ENCODE measurements around the gene DLL3. TPM values are rescaled to one million over a fixed set of nuclear protein-coding genes. Genes with fewer than 3 reads are reported as not detected.

The DLL3 gene
- polyA plus RNA-seq, 2 of the 4 experiments (the other 2 are of a cell fraction), result 6.7 to 6.8 TPM

GRCh38 chr19:39470724-39471339, 27.9 kb upstream of the DLL3 start:
- FAIRE-seq, result peak; percentile 63
- Histone ChIP-seq H3K4me3 (no peak overlapping the region), H3K4me2 (no peak overlapping the region), H3K4me1 (peaks cover 26% of the 10 kb centered on the region), H3K9me3 (no peaks in the 10 kb centered on the region), H3K27ac (no peak overlapping the region)
- WGBS (ENCODE audit: missing lambda C conversion rate), result 69% methylated on average over 7 of the region's 7 CpGs
- CTCF ChIA-PET, result interaction anchor here (1.0 to 21.9 kb wide), 13 partner anchors 7 to 202 kb away, joined by 3 to 305 read pairs (median 4); partner anchors contain the start of genes DLL3, EID2, EID2B and SUPT5H
- POLR2A ChIA-PET, result interaction anchor here (1.6 kb wide), 1 partner anchor 35 kb away, joined by 9 read pairs; the partner anchor contains the start of gene RPS16
- ATAC-seq, result no peak
- no peak for TF ChIP-seq FOSL2 (IDR thresholded peaks at IDR 0.05)
- TF ChIP-seq FOSL2 (CRISPR knock-in tag; IDR thresholded peaks at IDR 0.05), result peak; percentile 35; the same call in 1 of the 2 replicates
- 0 out of 2 replicates have a peak, but pooled peaks have one; percentile 15 for TF ChIP-seq MAX (IDR thresholded peaks at IDR 0.05)
- TF ChIP-seq ESRRA (IDR thresholded peaks at IDR 0.05; ENCODE audit: borderline replicate concordance, low read length), result no peak
- TF ChIP-seq ZFP36 (IDR thresholded peaks at IDR 0.05; ENCODE audit: borderline replicate concordance, partially characterized antibody), result peak; percentile 66
- DNase-seq (ENCODE audit: low read depth in 1 of 2, low spot score in 1 of 2), result no peak

- ATAC-seq, result no peak
- no peaks in the 10 kb centered on the region for H3K9me3 ChIP-seq
- CTCF ChIA-PET, result interaction anchor here (0.7 to 21.9 kb wide), 13 partner anchors 8 to 200 kb away, joined by 3 to 305 read pairs (median 4); partner anchors contain the start of genes DLL3, EID2, EID2B and SUPT5H
- POLR2A ChIA-PET, result interaction anchor here (1.6 kb wide), 1 partner anchor 36 kb away, joined by 9 read pairs; the partner anchor contains the start of gene RPS16
- H3K4me3 ChIP-seq, result no peak overlapping the region
- FAIRE-seq, result no peak
- no peak overlapping the region for H3K4me2 ChIP-seq
- WGBS (ENCODE audit: missing lambda C conversion rate), result 91% methylated on average over 8 of the region's 8 CpGs
- DNase-seq (ENCODE audit: low read depth in 1 of 2, low spot score in 1 of 2), result no peak
- TF ChIP-seq POLR2AphosphoS2 (conservative IDR thresholded peaks at IDR 0.05; ENCODE audit: low read length) (0 out of 2 replicates have a peak, but pooled peaks have one; percentile 36), HOXA7 (CRISPR knock-in tag; IDR thresholded peaks at IDR 0.05) (no peak)
- H3K27ac ChIP-seq, result no peak overlapping the region
- peaks cover 26% of the 10 kb centered on the region for H3K4me1 ChIP-seq
Measured at GRCh38 chr19:39471756-39472536, 26.8 kb upstream of the DLL3 start.

GRCh38 chr19:39472746-39473442, 25.9 kb upstream of the DLL3 start:
- no peak for DNase-seq (ENCODE audit: low read depth in 1 of 2, low spot score in 1 of 2)
- WGBS (ENCODE audit: missing lambda C conversion rate), result 88% methylated on average over 32 of the region's 32 CpGs
- Histone ChIP-seq H3K27ac (no peak overlapping the region), H3K4me3 (no peak overlapping the region), H3K4me1 (peaks cover 26% of the 10 kb centered on the region), H3K9me3 (no peaks in the 10 kb centered on the region), H3K4me2 (no peak overlapping the region)
- 0 out of 2 replicates have a peak, but pooled peaks have one; percentile 34 for TF ChIP-seq POLR2AphosphoS2 (conservative IDR thresholded peaks at IDR 0.05; ENCODE audit: low read length)
- TF ChIP-seq RNF2 (IDR thresholded peaks at IDR 0.05; ENCODE audit: borderline replicate concordance, low read depth), result no peak
- ChIA-PET POLR2A (no interaction called here), CTCF (interaction anchor here (1.5 to 21.9 kb wide), 12 partner anchors 9 to 199 kb away, joined by 3 to 305 read pairs (median 44); partner anchors contain the start of genes DLL3, EID2, EID2B and SUPT5H)
- no peak for FAIRE-seq
- ATAC-seq, result peak; percentile 7 to 23; a peak in 4 of 6 replicates

GRCh38 chr19:39473443-39473960, 25.2 kb upstream of the DLL3 start:
- ChIA-PET CTCF (interaction anchor here (0.6 to 21.9 kb wide), 24 partner anchors 10 to 1322 kb away, joined by 3 to 305 read pairs (median 14); partner anchors contain the start of genes DLL3, EID2, EID2B and PLEKHG2), POLR2A (interaction anchor here (1.6 kb wide), 1 partner anchor 38 kb away, joined by 13 read pairs; the partner anchor contains the start of gene RPS16)
- H3K27ac ChIP-seq, result no peak overlapping the region
- no peak for DNase-seq (ENCODE audit: low read depth in 1 of 2, low spot score in 1 of 2)
- no peak overlapping the region for H3K4me2 ChIP-seq
- H3K9me3 ChIP-seq, result no peaks in the 10 kb centered on the region
- peaks cover 20% of the 10 kb centered on the region for H3K4me1 ChIP-seq
- H3K4me3 ChIP-seq, result no peak overlapping the region
- peak; percentile 1 to 3; a peak in 3 of 6 replicates for ATAC-seq
- no peak for FAIRE-seq
- WGBS (ENCODE audit: missing lambda C conversion rate), result 84% methylated on average over 11 of the region's 11 CpGs
- no peak for TF ChIP-seq ESRRA (IDR thresholded peaks at IDR 0.05; ENCODE audit: borderline replicate concordance, low read length)
- no peak for TF ChIP-seq ZNF302 (CRISPR knock-in tag; IDR thresholded peaks at IDR 0.05)
- TF ChIP-seq EHF (CRISPR knock-in tag; IDR thresholded peaks at IDR 0.05), result no peak
- no peak for TF ChIP-seq EP300 (IDR thresholded peaks at IDR 0.05)
- no peak for TF ChIP-seq CBX2 (IDR thresholded peaks at IDR 0.05; ENCODE audit: borderline replicate concordance, low read depth)
- TF ChIP-seq REST (IDR thresholded peaks at IDR 0.05), result no peak
- no peak for TF ChIP-seq HES2 (IDR thresholded peaks at IDR 0.05)
- TF ChIP-seq USF2 (IDR thresholded peaks at IDR 0.05), result no peak
- TF ChIP-seq JUN (IDR thresholded peaks at IDR 0.05), result no peak
- no peak for TF ChIP-seq RARB (CRISPR knock-in tag; IDR thresholded peaks at IDR 0.05)
- TF ChIP-seq NFE2L2 (conservative IDR thresholded peaks at IDR 0.05; ENCODE audit: low read length), result no peak
- TF ChIP-seq PHF8 (IDR thresholded peaks at IDR 0.05; ENCODE audit: borderline replicate concordance, low read depth), result no peak
- no peak for TF ChIP-seq HOXB5 (CRISPR knock-in tag; IDR thresholded peaks at IDR 0.05)
